H1 (cell line): ENCODE results near the gene HIBCH. TPM values are rescaled to one million over a fixed set of nuclear protein-coding genes. Genes with fewer than 3 reads are reported as not detected.

Experiments
- CTCF ChIA-PET: fragments of 300-600 bp; sonication (Branson Sonifier 250); formaldehyde crosslinking; loops from one replicate; lab custom pipeline; 2021; ENCODE audit not compliant: partially characterized antibody; lab: Charles Lee
- POLR2A ChIA-PET: fragments of 300-600 bp; sonication (Branson Sonifier 250); formaldehyde crosslinking; loops from one replicate; lab custom pipeline; 2021; ENCODE audit warnings: inconsistent platforms; ENCODE audit not compliant: partially characterized antibody; lab: Charles Lee
- DNase-seq, 2 experiments: peaks; one replicate each; pipeline versions ENCODE4 v3.0.0 to v3.0.0-alpha.2; 2010 to 2022; ENCODE audit warnings: low spot score in 2 of 2, low read depth in 1 of 2, mixed read lengths in 1 of 2
- FAIRE-seq: peaks from 2 replicates; lab custom pipeline; 2011; peaks lifted over from hg19 to GRCh38; lab: Jason Lieb, UNC
- H2AFZ ChIP-seq: 2 replicates; pipeline ENCODE4 v1.8.1; 2012; ENCODE audit warnings: low read length, inconsistent platforms
- H2AK5ac ChIP-seq: 2 replicates; pipeline ENCODE4 v1.6.1; 2013; ENCODE audit warnings: low read depth, low read length
- H2BK120ac ChIP-seq: replicated peaks from 2 replicates; pipeline ENCODE3; 2013; ENCODE audit warnings: low read depth, low read length, inconsistent platforms
- H2BK12ac ChIP-seq: 2 replicates; pipeline ENCODE4 v1.6.1; 2013; ENCODE audit warnings: low read depth, low read length
- H2BK15ac ChIP-seq: 2 replicates; pipeline ENCODE4 v1.6.1; 2013; ENCODE audit warnings: low read length
- H2BK20ac ChIP-seq: 2 replicates; pipeline ENCODE4 v1.6.1; 2013; ENCODE audit warnings: low read length
- H2BK5ac ChIP-seq: 2 replicates; pipeline ENCODE4 v1.6.1; 2013; ENCODE audit warnings: low read depth, low read length
- H3K14ac ChIP-seq: 2 replicates; pipeline ENCODE4 v1.6.1; 2013; ENCODE audit warnings: inconsistent platforms; ENCODE audit not compliant: insufficient read length
- H3K18ac ChIP-seq: 2 replicates; pipeline ENCODE4 v1.6.1; 2013; ENCODE audit warnings: low read length; ENCODE audit errors: extremely low read depth
- H3K23ac ChIP-seq: 2 replicates; pipeline ENCODE4 v1.6.1; 2013; ENCODE audit warnings: inconsistent platforms; ENCODE audit not compliant: insufficient read length
- H3K23me2 ChIP-seq: 2 replicates; pipeline ENCODE4 v1.6.1; 2013; ENCODE audit warnings: low read depth, low read length
- H3K27ac ChIP-seq: 2 replicates; pipeline ENCODE4 v1.6.1; 2011; ENCODE audit warnings: low read depth, low read length, inconsistent platforms
- H3K27me3 ChIP-seq, 4 experiments: replicated peaks in 1 of 4; 1 replicate in 1 of 4; 2 replicates in 3 of 4; pipeline versions ENCODE4 v1.6.1 to v1.8.1; 2011 to 2013; ENCODE audit warnings: low read length in 3 of 4, mild to moderate bottlenecking in 3 of 4, inconsistent platforms in 2 of 4, mixed read lengths in 2 of 4, moderate library complexity in 1 of 4; ENCODE audit not compliant: control insufficient read depth in 3 of 4, insufficient read depth in 3 of 4; ENCODE audit errors: extremely low read depth in 1 of 4
- H3K36me3 ChIP-seq, 4 experiments: 2 replicates each; pipeline versions ENCODE4 v1.6.1 to v1.8.1; 2011 to 2013; ENCODE audit warnings: mild to moderate bottlenecking in 4 of 4, low read length in 3 of 4, moderate library complexity in 2 of 4, control low read depth in 1 of 4, inconsistent platforms in 1 of 4; ENCODE audit not compliant: insufficient read depth in 4 of 4, control insufficient read depth in 2 of 4
- H3K4ac ChIP-seq: replicated peaks from 2 replicates; pipeline ENCODE3; 2013; ENCODE audit warnings: low read length, low read depth, mixed read lengths, inconsistent platforms; ENCODE audit not compliant: insufficient read length
- H3K4me1 ChIP-seq, 4 experiments: replicated peaks in 1 of 4; 1 replicate in 1 of 4; 2 replicates in 3 of 4; pipeline versions ENCODE4 v1.6.1 to v1.8.1; 2011 to 2013; ENCODE audit warnings: low read length in 3 of 4, inconsistent platforms in 2 of 4, mixed read lengths in 1 of 4; ENCODE audit not compliant: insufficient read depth in 4 of 4, control insufficient read depth in 3 of 4
- H3K4me2 ChIP-seq, 2 experiments: 2 replicates each; pipeline versions ENCODE4 v1.6.1 to v1.8.1; 2011 to 2013; ENCODE audit warnings: low read depth in 2 of 2, low read length in 2 of 2, control low read depth in 1 of 2, inconsistent platforms in 1 of 2, mild to moderate bottlenecking in 1 of 2; ENCODE audit not compliant: insufficient read depth in 1 of 2
- H3K4me3 ChIP-seq, 4 experiments: fragments of 200-600, 300-600 bp in 1 of 4; sonication (generic), shearing (Covaris generic), sonication (Bioruptor Twin) in 1 of 4; 2 replicates each; pipeline versions ENCODE4 v1.5.1 to v1.8.1; 2011 to 2016; ENCODE audit warnings: low read length in 4 of 4, low read depth in 3 of 4, control low read depth in 2 of 4, inconsistent platforms in 2 of 4, mild to moderate bottlenecking in 2 of 4, mixed read lengths in 1 of 4, moderate library complexity in 1 of 4; ENCODE audit not compliant: insufficient read depth in 2 of 4; ENCODE audit errors: extremely low read depth in 1 of 4
- H3K56ac ChIP-seq: replicated peaks from 2 replicates; pipeline ENCODE3; 2013; ENCODE audit warnings: low read depth, mild to moderate bottlenecking, mixed read lengths, low read length, inconsistent platforms; ENCODE audit not compliant: insufficient read length
- H3K79me1 ChIP-seq: 2 replicates; pipeline ENCODE4 v1.6.1; 2013; ENCODE audit warnings: low read depth, low read length, control low read depth
- H3K79me2 ChIP-seq, 2 experiments: 2 replicates each; pipeline versions ENCODE4 v1.6.1 to v1.8.1; 2012 to 2013; ENCODE audit warnings: low read length in 2 of 2, mild to moderate bottlenecking in 2 of 2, inconsistent platforms in 1 of 2; ENCODE audit not compliant: insufficient read depth in 2 of 2, control insufficient read depth in 1 of 2
- H3K9ac ChIP-seq, 4 experiments: replicated peaks in 1 of 4; 1 replicate in 1 of 4; 2 replicates in 3 of 4; pipeline versions ENCODE4 v1.6.1 to v1.8.1; 2011 to 2013; ENCODE audit warnings: low read depth in 3 of 4, low read length in 3 of 4, control low read depth in 2 of 4, mild to moderate bottlenecking in 2 of 4, moderate library complexity in 2 of 4, inconsistent platforms in 1 of 4; ENCODE audit errors: extremely low read depth in 1 of 4
- H3K9me3 ChIP-seq, 2 experiments: 2 replicates each; pipeline versions ENCODE4 v1.6.1 to v1.8.1; 2012 to 2013; ENCODE audit warnings: mild to moderate bottlenecking in 2 of 2, moderate library complexity in 2 of 2, control low read depth in 1 of 2, inconsistent platforms in 1 of 2, low read depth in 1 of 2, low read length in 1 of 2, mixed read lengths in 1 of 2; ENCODE audit not compliant: insufficient read depth in 2 of 2
- H4K20me1 ChIP-seq, 2 experiments: replicated peaks in 1 of 2; 2 replicates each; pipeline versions ENCODE3 to v1.8.1; 2011 to 2013; ENCODE audit warnings: inconsistent platforms in 2 of 2, low read length in 2 of 2, mild to moderate bottlenecking in 1 of 2; ENCODE audit not compliant: insufficient read depth in 2 of 2, control insufficient read depth in 1 of 2
- H4K5ac ChIP-seq: 2 replicates; pipeline ENCODE4 v1.6.1; 2013; ENCODE audit warnings: low read length, low read depth, mixed read lengths, inconsistent platforms; ENCODE audit not compliant: insufficient read length
- H4K8ac ChIP-seq: 2 replicates; pipeline ENCODE4 v1.8.0; 2013; ENCODE audit warnings: mild to moderate bottlenecking, moderate library complexity, low read length, inconsistent platforms; ENCODE audit not compliant: insufficient read depth; ENCODE audit errors: extremely low read depth
- H4K91ac ChIP-seq: replicated peaks from 2 replicates; pipeline ENCODE3; 2013; ENCODE audit warnings: low read length, mixed read lengths, inconsistent platforms; ENCODE audit not compliant: insufficient read length
- CBX5 ChIP-seq: fragments of 300-800, 300-1000 bp; sonication (generic); IDR thresholded peaks from 2 replicates; pipeline ENCODE4 v1.7.1; 2016; ENCODE audit warnings: antibody characterized with exemption, low read length, low read depth
- CHD1 ChIP-seq: IDR thresholded peaks from 2 replicates; pipeline ENCODE4 v1.6.1; 2012; ENCODE audit warnings: low read depth, low read length, improper control_type of control experiment
- CHD2 ChIP-seq: IDR thresholded peaks from 2 replicates; pipeline ENCODE4 v1.6.1; 2012; ENCODE audit warnings: low read length, improper control_type of control experiment
- HDAC2 ChIP-seq, 2 experiments: fragments of 300-600 bp in 1 of 2; sonication (generic) in 1 of 2; IDR thresholded peaks; 2 replicates each; pipeline ENCODE4 v1.6.1; 2011 to 2012; ENCODE audit warnings: low read depth in 2 of 2, low read length in 2 of 2, mild to moderate bottlenecking in 2 of 2, moderate library complexity in 2 of 2, borderline replicate concordance in 1 of 2, inconsistent platforms in 1 of 2
- RAD21 ChIP-seq, 2 experiments: IDR thresholded peaks in 1 of 2; conservative IDR thresholded peaks in 1 of 2; 2 replicates each; pipeline ENCODE4 v1.6.1; 2011; ENCODE audit warnings: low read depth in 2 of 2, low read length in 2 of 2, improper control_type of control experiment in 1 of 2, inconsistent platforms in 1 of 2, mild to moderate bottlenecking in 1 of 2, moderate library complexity in 1 of 2
- SRF ChIP-seq: IDR thresholded peaks from 2 replicates; pipeline ENCODE4 v1.6.1; 2011; ENCODE audit warnings: mild to moderate bottlenecking, low read depth, low read length, moderate library complexity
- TAF7 ChIP-seq: optimal IDR thresholded peaks from 2 replicates; pipeline ENCODE3; 2011; ENCODE audit warnings: low read depth, mild to moderate bottlenecking, inconsistent platforms, low read length, moderate library complexity, borderline replicate concordance
- ZNF274 ChIP-seq: IDR thresholded peaks from 2 replicates; pipeline ENCODE4 v1.7.0; 2012; ENCODE audit warnings: low read length, borderline replicate concordance; ENCODE audit errors: extremely low read depth
- WGBS, 2 experiments: shearing (Covaris generic) in 1 of 2; methylation state at CpG; one replicate each; pipeline versions ENCODE4 v1.1.6 to v1.1.7; 2013 to 2015; ENCODE audit warnings: low lambda C conversion rate in 2 of 2, mixed read lengths in 2 of 2, inconsistent platforms in 1 of 2, low coverage in 1 of 2, missing lambda C conversion rate in 1 of 2; ENCODE audit not compliant: insufficient replicate concordance in 2 of 2, insufficient coverage in 1 of 2, insufficient read length in 1 of 2; ENCODE audit errors: extremely low coverage in 1 of 2, missing lambda C conversion rate in 1 of 2; 5-methylcytosine and 5-hydroxymethylcytosine counted together
- polyA plus RNA-seq, 7 experiments: library from polyadenylated mRNA; depleted of rRNA in 3 of 7; stranded (reverse) in 5 of 7; unstranded in 2 of 7; fragments of >200 nt in 5 of 7; fragments of 200-250 nt in 2 of 7; gene quantifications; 1 replicate in 5 of 7; 2 replicates in 1 of 7; 4 replicates in 1 of 7; pipeline versions ENCODE4 v1.2.1 to v1.2.3, GENCODE V29; 2011 to 2013; ENCODE audit warnings: missing spikeins in 2 of 7, mixed read lengths in 2 of 7
- total RNA-seq: library from RNA; stranded (reverse); fragmentation: NEBNext Ultra II Directional; extraction: Animal tissue kit (Norgen Biotek cat#: 25700); gene quantifications from 2 replicates; pipeline ENCODE4 v1.2.1, GENCODE V29; 2021
- TF ChIP-seq, protein P1 (sequence below), 3 experiments: IDR thresholded peaks; 1 replicate in 2 of 3; 2 replicates in 1 of 3; pipeline versions ENCODE4 v1.5.1 to v1.6.1; 2011; ENCODE audit warnings: low read length in 3 of 3, mild to moderate bottlenecking in 3 of 3, inconsistent platforms in 2 of 3, low read depth in 1 of 3, moderate library complexity in 1 of 3; ENCODE audit not compliant: insufficient read depth in 1 of 3; ENCODE audit errors: control extremely low read depth in 1 of 3

The HIBCH gene
- total and polyA plus RNA-seq, 2 of the 8 experiments (the other 6 are each of a cell fraction or from before 2014, with no cell fraction given), result 7.5 to 31.8 TPM

DNA sequence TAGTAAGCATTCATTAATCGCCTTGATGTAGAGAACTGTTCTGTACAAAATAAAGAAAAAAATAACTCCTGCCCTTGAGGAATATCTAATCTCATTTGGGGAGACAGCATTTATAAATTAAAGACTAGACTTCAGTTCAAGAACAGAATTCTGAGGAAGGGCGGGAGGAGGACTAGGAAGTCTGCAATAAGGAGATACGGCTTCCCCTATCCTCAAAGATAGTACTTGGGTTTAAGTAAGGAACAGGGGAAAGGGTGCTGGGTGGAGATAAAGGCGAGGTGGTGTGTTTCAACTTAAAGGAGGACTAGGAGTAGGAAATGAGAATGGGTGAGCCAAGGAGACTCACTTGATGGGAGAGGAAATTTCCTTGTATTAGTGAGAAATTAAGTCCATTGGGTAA lies 135.2 kb downstream of the HIBCH start:
- Histone ChIP-seq H4K8ac (no peak overlapping the region), H4K91ac (no peak overlapping the region), H3K36me3 (no peaks in the 10 kb centered on the region), H3K23me2 (no peaks in the 10 kb centered on the region; the same call in 1 of the 2 replicates), H3K79me1 (no peaks in the 10 kb centered on the region), H2AFZ (no peak overlapping the region), H3K4me2 (no peak overlapping the region), H2BK120ac (no peak overlapping the region), H3K79me2 (no peaks in the 10 kb centered on the region), H3K4me3 (no peak overlapping the region), H4K5ac (no peak overlapping the region), H3K4me1 (peaks cover 0 to 2% (median 0%) of the 10 kb centered on the region in 4 experiments; a peak in 1 of 7 replicates), H3K23ac (no peak overlapping the region), H2AK5ac (no peak overlapping the region), H3K14ac (no peak overlapping the region), H3K18ac (no peak overlapping the region), H3K27ac (no peak overlapping the region), H3K27me3 (peaks cover 0 to 8% (median 4%) of the 10 kb centered on the region in 4 experiments; a peak in 4 of 7 replicates), H4K20me1 (peaks cover 0 to 2% of the 10 kb centered on the region in 2 experiments), H3K9ac (no peak overlapping the region), H2BK20ac (no peak overlapping the region), H3K56ac (no peak overlapping the region), H3K9me3 (no peaks in the 10 kb centered on the region), H2BK12ac (no peak overlapping the region), H3K4ac (no peak overlapping the region), H2BK5ac (no peak overlapping the region), H2BK15ac (no peak overlapping the region)
- ChIA-PET POLR2A (no interaction called here), CTCF (interaction anchor here (1.4 kb wide), 1 partner anchor 34 kb away, joined by 4 read pairs; no protein-coding TSS in a partner anchor)
- FAIRE-seq (no peak), DNase-seq (no peak)
- 84% methylated on average over 4 of the region's 4 CpGs; no CpG with 5 or more reads in 1 of the 2 experiments for WGBS, 2 experiments
- TF ChIP-seq, protein P1, sequence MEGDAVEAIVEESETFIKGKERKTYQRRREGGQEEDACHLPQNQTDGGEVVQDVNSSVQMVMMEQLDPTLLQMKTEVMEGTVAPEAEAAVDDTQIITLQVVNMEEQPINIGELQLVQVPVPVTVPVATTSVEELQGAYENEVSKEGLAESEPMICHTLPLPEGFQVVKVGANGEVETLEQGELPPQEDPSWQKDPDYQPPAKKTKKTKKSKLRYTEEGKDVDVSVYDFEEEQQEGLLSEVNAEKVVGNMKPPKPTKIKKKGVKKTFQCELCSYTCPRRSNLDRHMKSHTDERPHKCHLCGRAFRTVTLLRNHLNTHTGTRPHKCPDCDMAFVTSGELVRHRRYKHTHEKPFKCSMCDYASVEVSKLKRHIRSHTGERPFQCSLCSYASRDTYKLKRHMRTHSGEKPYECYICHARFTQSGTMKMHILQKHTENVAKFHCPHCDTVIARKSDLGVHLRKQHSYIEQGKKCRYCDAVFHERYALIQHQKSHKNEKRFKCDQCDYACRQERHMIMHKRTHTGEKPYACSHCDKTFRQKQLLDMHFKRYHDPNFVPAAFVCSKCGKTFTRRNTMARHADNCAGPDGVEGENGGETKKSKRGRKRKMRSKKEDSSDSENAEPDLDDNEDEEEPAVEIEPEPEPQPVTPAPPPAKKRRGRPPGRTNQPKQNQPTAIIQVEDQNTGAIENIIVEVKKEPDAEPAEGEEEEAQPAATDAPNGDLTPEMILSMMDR (IDR thresholded peaks at IDR 0.05; ENCODE audit: control extremely low read depth in 1 of 3, insufficient read depth in 1 of 3, low read depth in 1 of 3, low read length in 3 of 3), result no peak
- TF ChIP-seq ZNF274 (no peak), RAD21 (IDR thresholded peaks at IDR 0.05 in 1 of 2, conservative IDR thresholded peaks at IDR 0.05 in 1 of 2; ENCODE audit: low read depth in 2 of 2, low read length in 2 of 2) (no peak), TAF7 (no peak), HDAC2 (IDR thresholded peaks at IDR 0.05; ENCODE audit: borderline replicate concordance in 1 of 2, low read depth in 2 of 2, low read length in 2 of 2) (no peak), CHD2 (no peak), SRF (no peak), CBX5 (no peak), CHD1 (no peak)
